Transverse colon (tissue), 4 donors: ENCODE data around the gene DBX1.

Experiments used
- CTCF ChIP-seq, 5 experiments: fragments of 200-600 bp in 3 of 5; fragments of 450-650 bp in 2 of 5; sonication (generic) in 3 of 5; IDR thresholded peaks; 1 replicate in 2 of 5; 2 replicates in 3 of 5; pipeline ENCODE4 v1.5.1; 2016 to 2017; ENCODE audit warnings: antibody characterized with exemption in 5 of 5, inconsistent platforms in 3 of 5, mild to moderate bottlenecking in 2 of 5, moderate library complexity in 1 of 5
- EP300 ChIP-seq: sonication (generic); formaldehyde crosslinking; IDR thresholded peaks from one replicate; pipeline ENCODE4 v1.6.1; 2017; ENCODE audit warnings: antibody characterized with exemption, low read depth
- POLR2A ChIP-seq: fragments of 450-650 bp; IDR thresholded peaks from one replicate; pipeline ENCODE4 v1.6.1; 2016; ENCODE audit warnings: antibody characterized with exemption, mild to moderate bottlenecking, moderate library complexity
- POLR2AphosphoS5 ChIP-seq, 3 donors: sonication (generic); formaldehyde crosslinking; IDR thresholded peaks; one replicate each; pipeline ENCODE4 v1.6.1; 2016; ENCODE audit warnings: antibody characterized with exemption in 3 of 3

GRCh38 chr11:20162824-20163782 is 2.8 kb upstream of the DBX1 start:
- TF ChIP-seq CTCF (IDR thresholded peaks at IDR 0.05) (no peak), POLR2AphosphoS5 (IDR thresholded peaks at IDR 0.05) (no peak), POLR2A (no peak), EP300 (no peak)
